ENCODE data around the gene SMIM7. TPM values are rescaled to one million over a fixed set of nuclear protein-coding genes. Genes with fewer than 3 reads are reported as not detected.

SMIM7 gene
- total RNA-seq, 1 donor from 2014 or later = 30.8 TPM

DNA sequence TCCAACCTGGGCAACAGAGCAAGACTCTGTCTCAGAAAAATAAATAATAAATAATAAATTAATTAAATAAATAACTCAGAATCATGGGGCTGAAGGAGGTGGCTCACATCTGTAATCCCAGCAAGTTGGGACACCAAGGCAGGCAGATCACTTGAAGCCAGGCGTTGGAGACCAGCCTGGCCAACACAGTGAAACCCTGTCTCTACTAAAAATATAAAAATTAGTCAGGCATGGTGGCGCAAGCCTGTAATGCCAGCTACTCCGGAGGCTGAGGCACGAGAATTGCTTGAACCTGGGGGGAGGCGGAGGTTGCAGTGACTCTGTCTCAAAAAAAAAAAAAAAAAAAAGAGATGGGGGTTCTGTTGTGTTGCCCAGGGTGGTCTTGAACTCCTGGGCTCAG, 8.2 kb upstream of the SMIM7 start:
- peaks cover 24% of the 10 kb centered on the region for H3K36me3 ChIP-seq
- intact Hi-C loops (cut with micrococcal nuclease) = no loop called here
- H3K27me3 ChIP-seq (ENCODE audit: low read depth) = no peaks in the 10 kb centered on the region
- peaks cover 33% of the 10 kb centered on the region for H3K4me1 ChIP-seq
- no peak for DNase-seq
- H3K9me3 ChIP-seq (replicated peaks) = no peaks in the 10 kb centered on the region
- TF ChIP-seq, protein P1, sequence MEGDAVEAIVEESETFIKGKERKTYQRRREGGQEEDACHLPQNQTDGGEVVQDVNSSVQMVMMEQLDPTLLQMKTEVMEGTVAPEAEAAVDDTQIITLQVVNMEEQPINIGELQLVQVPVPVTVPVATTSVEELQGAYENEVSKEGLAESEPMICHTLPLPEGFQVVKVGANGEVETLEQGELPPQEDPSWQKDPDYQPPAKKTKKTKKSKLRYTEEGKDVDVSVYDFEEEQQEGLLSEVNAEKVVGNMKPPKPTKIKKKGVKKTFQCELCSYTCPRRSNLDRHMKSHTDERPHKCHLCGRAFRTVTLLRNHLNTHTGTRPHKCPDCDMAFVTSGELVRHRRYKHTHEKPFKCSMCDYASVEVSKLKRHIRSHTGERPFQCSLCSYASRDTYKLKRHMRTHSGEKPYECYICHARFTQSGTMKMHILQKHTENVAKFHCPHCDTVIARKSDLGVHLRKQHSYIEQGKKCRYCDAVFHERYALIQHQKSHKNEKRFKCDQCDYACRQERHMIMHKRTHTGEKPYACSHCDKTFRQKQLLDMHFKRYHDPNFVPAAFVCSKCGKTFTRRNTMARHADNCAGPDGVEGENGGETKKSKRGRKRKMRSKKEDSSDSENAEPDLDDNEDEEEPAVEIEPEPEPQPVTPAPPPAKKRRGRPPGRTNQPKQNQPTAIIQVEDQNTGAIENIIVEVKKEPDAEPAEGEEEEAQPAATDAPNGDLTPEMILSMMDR (IDR thresholded peaks at IDR 0.05; ENCODE audit: borderline replicate concordance) = no peak
- no peak overlapping the region for H3K27ac ChIP-seq (replicated peaks)
- H3K4me3 ChIP-seq = no peak overlapping the region

DNA sequence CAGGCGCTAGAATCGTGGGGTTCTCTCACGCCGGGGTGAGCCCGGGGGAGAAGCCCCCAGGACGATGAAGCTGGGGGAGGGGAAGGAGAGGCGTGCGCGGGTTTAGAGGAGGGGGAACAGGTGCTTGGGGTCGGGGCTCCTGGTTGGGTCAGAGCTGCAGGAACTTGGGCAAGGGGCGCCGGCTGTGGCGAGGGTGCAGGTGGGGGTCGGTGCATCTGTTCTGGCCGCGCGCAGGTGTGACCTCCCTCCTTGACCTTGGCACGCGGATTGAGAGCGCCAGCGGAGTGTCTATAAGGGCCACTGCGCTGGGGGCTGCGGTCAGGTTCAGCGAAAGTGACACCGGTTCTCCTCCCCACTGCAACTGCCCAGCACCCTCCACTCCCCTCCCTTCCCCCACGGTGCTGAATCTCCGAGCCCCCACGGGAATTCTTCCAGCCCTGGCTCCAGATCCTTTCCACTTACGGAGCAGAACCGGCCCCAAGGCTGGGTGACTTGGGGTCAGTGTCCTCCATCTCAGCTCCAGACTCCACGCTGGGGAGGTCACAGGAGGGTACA, 1.6 kb upstream of the SMIM7 start:
- DNase-seq = peak; percentile 71
- H3K36me3 ChIP-seq = peaks cover 31% of the 10 kb centered on the region
- TF ChIP-seq, protein P1 (IDR thresholded peaks at IDR 0.05; ENCODE audit: borderline replicate concordance) = no peak
- H3K27me3 ChIP-seq (ENCODE audit: low read depth) = no peaks in the 10 kb centered on the region
- H3K4me1 ChIP-seq = peaks cover 78% of the 10 kb centered on the region
- peak overlapping the region; percentile 98 for H3K27ac ChIP-seq (replicated peaks)
- H3K4me3 ChIP-seq = peak overlapping the region; percentile 83
- intact Hi-C loops (cut with micrococcal nuclease) = no loop called here
- H3K9me3 ChIP-seq (replicated peaks) = no peaks in the 10 kb centered on the region

DNA sequence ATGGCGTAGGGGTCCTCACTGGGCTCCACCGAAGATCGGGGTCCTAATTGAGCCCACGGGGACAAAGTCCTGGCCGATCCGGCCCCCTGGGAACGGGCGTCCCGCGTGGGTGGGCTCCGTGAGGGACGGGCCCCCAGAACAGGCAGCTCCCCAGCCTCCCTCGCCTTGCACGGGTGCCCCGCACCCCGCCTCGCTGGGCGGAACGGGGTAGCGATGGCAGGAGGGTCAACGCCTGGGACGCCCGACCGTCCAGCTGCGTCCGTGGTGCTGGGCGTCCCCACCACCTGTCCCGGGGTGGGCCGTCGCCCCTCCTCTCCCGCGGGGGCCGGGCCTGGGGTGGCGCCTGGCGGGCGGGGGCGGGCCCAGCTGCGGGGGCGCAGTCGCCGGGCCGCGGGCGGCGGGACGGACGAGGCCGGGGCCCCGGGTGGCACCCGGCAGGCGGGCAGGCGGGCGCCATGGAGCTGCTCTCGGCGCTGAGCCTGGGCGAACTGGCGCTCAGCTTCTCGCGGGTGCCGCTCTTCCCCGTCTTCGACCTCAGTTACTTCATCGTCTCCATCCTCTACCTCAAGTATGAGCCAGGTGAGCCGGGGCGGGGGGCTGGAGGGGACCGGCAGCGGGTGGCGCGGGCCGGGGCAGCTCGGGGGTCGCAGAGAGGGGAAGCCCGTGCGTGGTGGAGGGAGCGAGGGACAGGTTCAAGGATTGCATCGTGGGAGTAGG, 977 bp upstream of the SMIM7 start, which contains the start of gene TMEM38A:
TMEM38A (plus strand) TSS at position 377 of the 717 bp plus-strand sequence; CDS start at position 456, 79 bp downstream.
- H3K9me3 ChIP-seq (replicated peaks) = no peaks in the 10 kb centered on the region
- TF ChIP-seq, protein P1 (IDR thresholded peaks at IDR 0.05; ENCODE audit: borderline replicate concordance) = no peak
- peaks cover 78% of the 10 kb centered on the region for H3K4me1 ChIP-seq
- H3K27ac ChIP-seq (replicated peaks) = peak within 1 kb of the TSS; percentile 98
- H3K4me3 ChIP-seq = peak within 1 kb of the TSS; percentile 83
- H3K27me3 ChIP-seq (ENCODE audit: low read depth) = no peaks in the 10 kb centered on the region
- peak; percentile 62 for DNase-seq
- peaks cover 30% of the 10 kb centered on the region for H3K36me3 ChIP-seq
- intact Hi-C loops (cut with micrococcal nuclease) = no loop called here

DNA sequence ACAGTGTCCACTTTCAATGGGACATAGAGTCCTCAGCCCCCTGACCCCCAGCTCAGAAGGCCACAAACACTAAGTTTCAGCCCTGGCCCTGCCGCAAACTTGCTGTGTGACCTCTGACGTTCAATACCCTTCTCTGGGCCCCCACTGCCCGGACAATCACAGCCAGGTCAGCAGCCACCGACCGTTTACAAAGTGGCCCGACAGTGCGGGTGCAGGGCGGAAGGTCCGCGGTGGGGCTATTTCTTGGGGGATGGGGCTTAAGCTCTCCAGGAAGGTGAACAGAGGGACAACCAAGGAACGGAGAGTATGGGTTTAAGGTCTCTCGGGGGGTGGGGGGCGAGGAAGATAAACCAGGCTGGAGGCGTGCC, 496 bp downstream of the SMIM7 start:
- TF ChIP-seq, protein P1 (IDR thresholded peaks at IDR 0.05; ENCODE audit: borderline replicate concordance) = no peak
- Histone ChIP-seq H3K4me1 (peaks cover 80% of the 10 kb centered on the region), H3K9me3 (replicated peaks) (no peaks in the 10 kb centered on the region), H3K27ac (replicated peaks) (peak overlapping the region; percentile 98), H3K4me3 (peak overlapping the region; percentile 83), H3K27me3 (ENCODE audit: low read depth) (no peaks in the 10 kb centered on the region), H3K36me3 (peaks cover 42% of the 10 kb centered on the region)
- no peak for DNase-seq
- intact Hi-C loops (cut with micrococcal nuclease) = no loop called here

DNA sequence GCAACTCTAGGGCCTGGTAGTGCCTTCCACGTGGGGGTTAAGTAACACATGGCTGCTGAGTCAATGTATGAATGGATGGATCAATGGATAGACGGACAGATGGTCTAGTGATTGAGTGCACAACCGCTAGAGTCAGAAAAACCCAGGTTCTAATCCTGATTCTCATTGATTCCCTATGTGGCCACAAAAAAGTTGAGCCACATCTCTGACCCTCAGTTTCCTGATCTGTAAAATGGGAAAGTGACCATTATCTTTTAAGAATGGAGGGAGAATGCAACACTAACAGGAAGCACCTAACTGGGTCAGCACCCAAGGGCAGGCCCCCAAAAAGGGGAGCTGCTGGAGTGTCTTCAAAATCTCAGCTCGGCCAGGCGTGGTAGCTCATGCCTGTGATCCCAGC, 2.6 kb downstream of the SMIM7 start:
- Histone ChIP-seq H3K27me3 (ENCODE audit: low read depth) (no peaks in the 10 kb centered on the region), H3K36me3 (peaks cover 63% of the 10 kb centered on the region), H3K4me3 (no peak overlapping the region), H3K4me1 (peaks cover 62% of the 10 kb centered on the region), H3K27ac (replicated peaks) (no peak overlapping the region), H3K9me3 (replicated peaks) (no peaks in the 10 kb centered on the region)
- intact Hi-C loops (cut with micrococcal nuclease) = no loop called here
- no peak for DNase-seq
- TF ChIP-seq, protein P1 (IDR thresholded peaks at IDR 0.05; ENCODE audit: borderline replicate concordance) = no peak
